Measurements from ENCODE around the gene DNAJC28.
"Not testable (repeated sequence)": the region's sequence is repeated elsewhere in the genome, so short reads cannot be mapped to it uniquely, and the experiment has no call there.

The DNAJC28 gene

DNA sequence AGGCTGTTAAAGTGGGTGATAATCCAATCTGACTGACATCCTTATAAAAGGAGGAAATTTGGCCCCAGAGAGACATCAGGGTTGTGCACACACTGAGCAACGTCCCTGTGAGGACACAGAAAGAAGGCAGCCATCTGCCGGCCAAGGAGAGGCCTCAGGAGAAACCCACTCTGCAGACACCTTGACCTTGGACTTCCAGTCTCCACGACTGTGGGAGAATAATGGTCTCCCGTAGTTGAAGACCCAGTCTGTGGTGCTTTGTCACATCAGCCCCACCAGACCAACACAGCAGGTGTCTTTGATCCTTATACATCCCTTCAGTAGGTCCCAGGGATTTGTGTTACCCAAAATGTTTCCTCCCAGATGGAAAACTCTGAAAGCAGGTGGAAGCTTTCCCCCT is 4.2 kb upstream of the DNAJC28 start:
- H3K9me3 Mint-ChIP-seq = no peaks in the 10 kb centered on the region
- H3K36me3 Mint-ChIP-seq = no peaks in the 10 kb centered on the region
- no peak overlapping the region for H3K4me3 Mint-ChIP-seq
- H3K4me1 Mint-ChIP-seq = peaks cover 10% of the 10 kb centered on the region
- H3K27me3 Mint-ChIP-seq = no peaks in the 10 kb centered on the region
- no peak overlapping the region for H3K27ac Mint-ChIP-seq

DNA sequence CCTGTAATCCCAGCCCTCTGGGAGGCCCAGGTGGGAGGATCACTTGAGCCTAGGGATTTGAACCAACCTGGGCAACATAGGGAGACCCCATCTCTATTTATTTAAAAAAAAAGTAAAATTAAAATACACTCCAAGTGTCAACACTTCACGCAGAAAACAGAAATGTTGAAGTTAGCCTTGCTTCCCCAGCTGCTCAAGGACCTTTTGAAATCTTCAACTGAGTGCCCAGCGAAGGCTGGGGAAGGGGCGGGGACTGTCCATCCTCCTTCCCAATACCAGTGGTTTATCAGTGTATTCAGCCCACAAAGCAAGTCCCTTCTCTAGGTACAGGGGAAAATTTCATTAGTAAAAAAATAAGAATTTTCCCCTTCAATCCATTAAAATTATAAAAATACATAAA is 2.2 kb upstream of the DNAJC28 start:
- no peak overlapping the region for H3K27ac Mint-ChIP-seq

GRCh38 chr21:33492571-33492970 is 1.1 kb upstream of the DNAJC28 start:
- H3K9me3 Mint-ChIP-seq = no peaks in the 10 kb centered on the region
- H3K4me3 Mint-ChIP-seq = peak overlapping the region; percentile 57
- H3K4me1 Mint-ChIP-seq = peaks cover 12% of the 10 kb centered on the region
- no peaks in the 10 kb centered on the region for H3K27me3 Mint-ChIP-seq
- no peak overlapping the region for H3K27ac Mint-ChIP-seq
- H3K36me3 Mint-ChIP-seq = no peaks in the 10 kb centered on the region

More for the DNA sequence above, 2.2 kb upstream of the DNAJC28 start:
- no peak overlapping the region for H3K4me3 Mint-ChIP-seq
- peaks cover 12% of the 10 kb centered on the region for H3K4me1 Mint-ChIP-seq
- no peaks in the 10 kb centered on the region for H3K9me3 Mint-ChIP-seq
- no peaks in the 10 kb centered on the region for H3K36me3 Mint-ChIP-seq
- no peaks in the 10 kb centered on the region for H3K27me3 Mint-ChIP-seq

- Mint-ChIP-seq H3K27ac (peak overlapping the region; percentile 96), H3K9me3 (no peaks in the 10 kb centered on the region), H3K4me1 (peaks cover 12% of the 10 kb centered on the region), H3K36me3 (no peaks in the 10 kb centered on the region), H3K27me3 (no peaks in the 10 kb centered on the region), H3K4me3 (peak overlapping the region; percentile 97)
These were observed 534 bp downstream of the DNAJC28 start for GRCh38 chr21:33490991-33491372.

DNA sequence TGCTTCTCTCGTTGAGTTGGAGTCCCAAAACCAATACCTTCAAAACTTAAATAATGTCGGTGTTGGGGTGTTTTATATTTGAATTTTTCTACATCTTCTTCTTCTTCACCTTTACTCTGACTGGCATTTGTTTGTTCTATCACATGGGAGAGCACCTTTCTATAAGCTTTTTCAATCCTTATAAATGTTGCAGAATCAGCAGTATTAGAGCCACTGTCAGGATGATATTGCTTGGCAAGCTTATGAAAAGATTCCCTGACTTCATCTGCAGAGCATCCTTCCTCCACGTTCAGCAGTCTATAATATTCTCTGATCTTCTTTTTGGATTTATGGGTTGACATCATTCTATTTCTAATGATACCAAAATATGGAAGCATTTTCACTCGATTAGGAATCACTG is 2.6 kb downstream of the DNAJC28 start:
- peaks cover 12% of the 10 kb centered on the region for H3K4me1 Mint-ChIP-seq
- no peaks in the 10 kb centered on the region for H3K36me3 Mint-ChIP-seq
- no peak overlapping the region for H3K27ac Mint-ChIP-seq
- no peaks in the 10 kb centered on the region for H3K27me3 Mint-ChIP-seq
- no peaks in the 10 kb centered on the region for H3K9me3 Mint-ChIP-seq
- no peak overlapping the region for H3K4me3 Mint-ChIP-seq

GRCh38 chr21:33487996-33488395 is 3.5 kb downstream of the DNAJC28 start:
- Mint-ChIP-seq H3K27ac (no peak overlapping the region), H3K4me1 (peaks cover 12% of the 10 kb centered on the region), H3K9me3 (no peaks in the 10 kb centered on the region), H3K4me3 (no peak overlapping the region), H3K36me3 (no peaks in the 10 kb centered on the region), H3K27me3 (no peaks in the 10 kb centered on the region)

GRCh38 chr21:33481314-33481943 is 10.1 kb downstream of the DNAJC28 start:
- Mint-ChIP-seq H3K36me3 (no peaks in the 10 kb centered on the region), H3K9me3 (no peaks in the 10 kb centered on the region), H3K4me1 (peaks cover 24% of the 10 kb centered on the region), H3K4me3 (peak overlapping the region; percentile 94), H3K27me3 (no peaks in the 10 kb centered on the region), H3K27ac (no peak overlapping the region)

DNA sequence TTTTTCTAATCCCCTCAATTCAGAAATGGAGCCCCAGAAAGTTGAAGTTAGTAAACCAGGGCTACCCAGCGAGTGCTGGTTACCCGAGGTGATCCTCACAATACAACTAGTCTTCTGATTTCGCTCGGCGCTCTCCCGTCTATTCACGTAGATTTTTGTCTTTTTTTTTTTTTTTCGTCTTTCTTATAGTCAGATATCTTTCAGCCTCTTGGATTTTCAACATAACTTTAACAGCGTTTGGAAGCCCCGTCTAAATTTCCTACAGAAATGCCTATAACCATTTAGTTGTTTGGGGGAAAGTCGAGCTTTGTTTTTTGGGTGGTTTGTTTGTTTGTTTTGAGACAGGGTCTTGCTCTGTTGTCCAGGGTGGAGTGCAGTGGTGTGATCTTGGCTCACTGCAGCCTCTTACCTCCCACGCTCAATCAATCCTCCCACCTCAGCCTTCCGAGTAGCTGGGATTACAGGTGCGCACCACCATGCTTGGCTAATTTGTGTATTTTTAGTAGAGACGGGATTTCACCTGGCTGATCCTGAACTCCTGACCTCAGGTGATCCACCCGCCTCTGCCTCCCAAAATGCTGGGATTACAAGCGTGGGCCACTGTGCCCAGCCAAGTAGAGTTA is 10.9 kb downstream of the DNAJC28 start:
- Mint-ChIP-seq H3K36me3 (no peaks in the 10 kb centered on the region), H3K4me1 (peaks cover 24% of the 10 kb centered on the region), H3K27me3 (no peaks in the 10 kb centered on the region), H3K4me3 (peak overlapping the region; percentile 94), H3K9me3 (no peaks in the 10 kb centered on the region), H3K27ac (peak overlapping the region; percentile 85)

- peak within 1 kb of the TSS; percentile 94 for H3K4me3 Mint-ChIP-seq
- H3K36me3 Mint-ChIP-seq = no peaks in the 10 kb centered on the region
- peaks cover 24% of the 10 kb centered on the region for H3K4me1 Mint-ChIP-seq
- H3K27me3 Mint-ChIP-seq = no peaks in the 10 kb centered on the region
- peak within 1 kb of the TSS; percentile 85 for H3K27ac Mint-ChIP-seq
- H3K9me3 Mint-ChIP-seq = no peaks in the 10 kb centered on the region
These were observed 11.6 kb downstream of the DNAJC28 start, which contains the start of gene TMEM50B for GRCh38 chr21:33479679-33480480. TMEM50B (minus strand) TSS chr21:33479974; CDS start chr21:33468885, 11,089 bp downstream.

- Mint-ChIP-seq H3K4me1 (peaks cover 24% of the 10 kb centered on the region), H3K4me3 (peak overlapping the region; percentile 92), H3K9me3 (no peaks in the 10 kb centered on the region), H3K27me3 (no peaks in the 10 kb centered on the region), H3K36me3 (no peaks in the 10 kb centered on the region), H3K27ac (peak overlapping the region; percentile 77)
These were observed 12.4 kb downstream of the DNAJC28 start for GRCh38 chr21:33478935-33479678.

GRCh38 chr21:33478182-33478581 is 13.3 kb downstream of the DNAJC28 start:
- Mint-ChIP-seq H3K27ac (peak overlapping the region; percentile 8), H3K9me3 (no peaks in the 10 kb centered on the region), H3K36me3 (peaks cover 3% of the 10 kb centered on the region), H3K27me3 (no peaks in the 10 kb centered on the region), H3K4me3 (peak overlapping the region; percentile 92), H3K4me1 (peaks cover 30% of the 10 kb centered on the region)

- peaks cover 30% of the 10 kb centered on the region for H3K4me1 Mint-ChIP-seq
- peak overlapping the region; percentile 33 for H3K4me3 Mint-ChIP-seq
These were observed 14.4 kb downstream of the DNAJC28 start for GRCh38 chr21:33477066-33477465.

GRCh38 chr21:33473344-33473743 is 18.2 kb downstream of the DNAJC28 start:
- H3K9me3 Mint-ChIP-seq = no peaks in the 10 kb centered on the region
- no peak overlapping the region for H3K27ac Mint-ChIP-seq
- no peaks in the 10 kb centered on the region for H3K27me3 Mint-ChIP-seq
- peaks cover 5% of the 10 kb centered on the region for H3K36me3 Mint-ChIP-seq
- peaks cover 29% of the 10 kb centered on the region for H3K4me1 Mint-ChIP-seq
- H3K4me3 Mint-ChIP-seq = no peak overlapping the region

More at GRCh38 chr21:33477066-33477465, 14.4 kb downstream of the DNAJC28 start:
- no peak overlapping the region for H3K27ac Mint-ChIP-seq
- no peaks in the 10 kb centered on the region for H3K27me3 Mint-ChIP-seq
- peaks cover 3% of the 10 kb centered on the region for H3K36me3 Mint-ChIP-seq
- no peaks in the 10 kb centered on the region for H3K9me3 Mint-ChIP-seq

GRCh38 chr21:33470701-33471100 is 20.8 kb downstream of the DNAJC28 start:
- Mint-ChIP-seq H3K36me3 (peaks cover 5% of the 10 kb centered on the region), H3K9me3 (no peaks in the 10 kb centered on the region), H3K27ac (no peak overlapping the region), H3K4me3 (no peak overlapping the region), H3K4me1 (peaks cover 20% of the 10 kb centered on the region), H3K27me3 (no peaks in the 10 kb centered on the region)

- H3K36me3 Mint-ChIP-seq, H3K9me3 Mint-ChIP-seq, H3K27me3 Mint-ChIP-seq, H3K27ac Mint-ChIP-seq, H3K4me3 Mint-ChIP-seq: not testable (repeated sequence)
- H3K4me1 Mint-ChIP-seq = peaks cover 20% of the 10 kb centered on the region
These were observed 22.3 kb downstream of the DNAJC28 start for GRCh38 chr21:33469183-33469582.
